Nephron progenitor cell (in vitro differentiated cells): ENCODE results near the gene SLC11A2.

ENCODE experiments used
- DNase-seq: peaks from one replicate; pipeline ENCODE4 v3.0.0; 2021
- H3K27ac Mint-ChIP-seq: 2 replicates; pipeline ENCODE4 v1.8.0; 2021; ENCODE audit warnings: mild to moderate bottlenecking, moderate library complexity, mixed read lengths
- H3K27me3 Mint-ChIP-seq: 2 replicates; pipeline ENCODE4 v1.8.0; 2021; ENCODE audit warnings: mild to moderate bottlenecking, low read depth, mixed read lengths; ENCODE audit not compliant: poor library complexity
- H3K36me3 Mint-ChIP-seq: 2 replicates; pipeline ENCODE4 v1.8.0; 2021; ENCODE audit warnings: low read depth, mixed read lengths
- H3K4me1 Mint-ChIP-seq: 2 replicates; pipeline ENCODE4 v1.8.0; 2021; ENCODE audit warnings: mixed read lengths
- H3K4me3 Mint-ChIP-seq: 2 replicates; pipeline ENCODE4 v1.8.0; 2021; ENCODE audit warnings: mild to moderate bottlenecking, moderate library complexity, mixed read lengths
- H3K9me3 Mint-ChIP-seq: 2 replicates; pipeline ENCODE4 v1.8.0; 2021; ENCODE audit warnings: mild to moderate bottlenecking, moderate library complexity, mixed read lengths
- TF ChIP-seq, protein P1 (sequence below): fragments of 200-600 bp; sonication (generic); IDR thresholded peaks from 2 replicates; pipeline ENCODE4 v1.5.0; 2021; ENCODE audit warnings: antibody characterized with exemption

SLC11A2 gene

DNA sequence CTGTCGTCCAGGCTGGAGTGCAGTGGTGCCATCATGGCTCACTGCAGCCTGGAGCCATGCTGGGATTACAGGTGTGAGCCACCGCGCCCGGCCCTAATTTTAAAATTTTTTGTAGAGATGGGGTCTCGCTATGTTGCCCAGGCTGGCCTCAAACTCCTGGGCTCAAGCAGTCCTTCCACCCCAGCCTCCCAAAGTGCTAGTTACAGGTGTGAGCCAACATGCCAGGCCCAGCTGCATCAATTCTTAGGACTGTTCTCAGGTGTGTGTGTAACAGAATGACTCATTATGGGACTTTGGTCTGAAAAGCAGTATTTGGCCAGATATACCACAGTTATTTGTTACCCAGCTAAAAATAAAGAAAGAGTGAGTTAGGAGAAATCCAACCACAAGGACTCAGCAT lies 39.3 kb upstream of the SLC11A2 start:
- H3K36me3 Mint-ChIP-seq, result peaks cover 60% of the 10 kb centered on the region
- H3K4me3 Mint-ChIP-seq, result no peak overlapping the region
- TF ChIP-seq, protein P1, sequence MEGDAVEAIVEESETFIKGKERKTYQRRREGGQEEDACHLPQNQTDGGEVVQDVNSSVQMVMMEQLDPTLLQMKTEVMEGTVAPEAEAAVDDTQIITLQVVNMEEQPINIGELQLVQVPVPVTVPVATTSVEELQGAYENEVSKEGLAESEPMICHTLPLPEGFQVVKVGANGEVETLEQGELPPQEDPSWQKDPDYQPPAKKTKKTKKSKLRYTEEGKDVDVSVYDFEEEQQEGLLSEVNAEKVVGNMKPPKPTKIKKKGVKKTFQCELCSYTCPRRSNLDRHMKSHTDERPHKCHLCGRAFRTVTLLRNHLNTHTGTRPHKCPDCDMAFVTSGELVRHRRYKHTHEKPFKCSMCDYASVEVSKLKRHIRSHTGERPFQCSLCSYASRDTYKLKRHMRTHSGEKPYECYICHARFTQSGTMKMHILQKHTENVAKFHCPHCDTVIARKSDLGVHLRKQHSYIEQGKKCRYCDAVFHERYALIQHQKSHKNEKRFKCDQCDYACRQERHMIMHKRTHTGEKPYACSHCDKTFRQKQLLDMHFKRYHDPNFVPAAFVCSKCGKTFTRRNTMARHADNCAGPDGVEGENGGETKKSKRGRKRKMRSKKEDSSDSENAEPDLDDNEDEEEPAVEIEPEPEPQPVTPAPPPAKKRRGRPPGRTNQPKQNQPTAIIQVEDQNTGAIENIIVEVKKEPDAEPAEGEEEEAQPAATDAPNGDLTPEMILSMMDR, result no peak
- peaks cover 4% of the 10 kb centered on the region for H3K27me3 Mint-ChIP-seq
- no peaks in the 10 kb centered on the region for H3K4me1 Mint-ChIP-seq
- H3K27ac Mint-ChIP-seq, result no peak overlapping the region
- DNase-seq, result no peak
- H3K9me3 Mint-ChIP-seq, result no peaks in the 10 kb centered on the region

DNA sequence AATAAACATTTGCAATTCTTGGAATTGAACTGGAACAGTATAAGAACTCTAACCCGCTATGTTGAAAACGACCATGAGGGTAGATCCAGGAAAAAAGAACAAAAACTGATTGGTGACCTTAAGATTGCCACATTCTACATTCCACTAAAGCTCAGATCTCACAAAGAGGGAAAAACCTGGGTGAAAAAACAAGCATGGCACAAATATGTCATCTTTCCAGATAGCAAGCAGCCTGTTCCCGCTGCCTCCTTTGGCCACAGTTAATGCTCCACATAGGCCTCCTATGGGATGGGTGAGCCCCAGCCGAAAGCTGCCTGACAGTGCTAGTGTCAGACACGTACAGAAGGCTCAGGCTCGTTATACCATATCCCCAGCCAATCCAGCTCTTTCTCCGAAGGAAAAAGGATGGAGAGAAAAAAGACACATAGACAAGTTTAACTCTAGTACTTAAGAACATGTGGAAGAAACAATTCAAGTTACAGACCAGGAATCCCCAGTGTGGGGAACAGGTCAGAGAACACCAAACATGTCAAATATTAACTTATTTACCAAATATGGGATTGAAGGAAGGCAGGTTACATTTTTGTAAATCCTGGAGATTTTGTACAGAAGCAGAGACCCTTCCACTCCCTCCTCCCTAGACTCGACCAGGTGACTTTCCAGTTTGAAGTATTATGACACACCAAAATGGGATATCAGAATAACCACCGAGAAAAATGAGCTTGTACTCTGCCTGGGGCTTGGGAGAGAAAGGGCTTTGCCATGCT lies 36.6 kb upstream of the SLC11A2 start:
- DNase-seq, result no peak
- no peaks in the 10 kb centered on the region for H3K9me3 Mint-ChIP-seq
- no peaks in the 10 kb centered on the region for H3K4me1 Mint-ChIP-seq
- H3K36me3 Mint-ChIP-seq, result peaks cover 61% of the 10 kb centered on the region
- peak overlapping the region; percentile 92 for H3K27ac Mint-ChIP-seq
- peaks cover 5% of the 10 kb centered on the region for H3K27me3 Mint-ChIP-seq
- TF ChIP-seq, protein P1, result no peak
- H3K4me3 Mint-ChIP-seq, result no peak overlapping the region

DNA sequence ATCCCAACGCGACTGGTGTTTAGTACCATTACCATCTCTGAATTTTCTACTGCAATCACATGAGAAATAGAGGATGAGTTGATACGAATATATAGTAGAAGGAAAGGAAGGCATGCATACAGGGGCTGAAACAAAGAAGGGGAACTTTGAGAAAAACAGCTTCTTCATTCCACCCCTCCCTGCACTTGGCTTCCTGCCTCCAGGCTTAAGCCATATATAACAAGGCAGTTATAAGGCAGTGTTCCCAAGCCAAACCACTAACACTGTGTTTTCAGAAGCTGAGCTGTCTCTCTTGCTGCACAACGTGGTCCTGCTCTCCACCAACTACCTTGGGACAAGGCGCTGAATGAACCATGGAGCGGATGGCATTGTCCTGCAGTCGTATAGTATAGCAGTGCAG lies 32.9 kb upstream of the SLC11A2 start:
- H3K27me3 Mint-ChIP-seq, result peaks cover 2% of the 10 kb centered on the region
- no peak overlapping the region for H3K4me3 Mint-ChIP-seq
- no peaks in the 10 kb centered on the region for H3K9me3 Mint-ChIP-seq
- no peaks in the 10 kb centered on the region for H3K4me1 Mint-ChIP-seq
- TF ChIP-seq, protein P1, result no peak
- peaks cover 53% of the 10 kb centered on the region for H3K36me3 Mint-ChIP-seq
- no peak for DNase-seq
- H3K27ac Mint-ChIP-seq, result peak overlapping the region; percentile 81

DNA sequence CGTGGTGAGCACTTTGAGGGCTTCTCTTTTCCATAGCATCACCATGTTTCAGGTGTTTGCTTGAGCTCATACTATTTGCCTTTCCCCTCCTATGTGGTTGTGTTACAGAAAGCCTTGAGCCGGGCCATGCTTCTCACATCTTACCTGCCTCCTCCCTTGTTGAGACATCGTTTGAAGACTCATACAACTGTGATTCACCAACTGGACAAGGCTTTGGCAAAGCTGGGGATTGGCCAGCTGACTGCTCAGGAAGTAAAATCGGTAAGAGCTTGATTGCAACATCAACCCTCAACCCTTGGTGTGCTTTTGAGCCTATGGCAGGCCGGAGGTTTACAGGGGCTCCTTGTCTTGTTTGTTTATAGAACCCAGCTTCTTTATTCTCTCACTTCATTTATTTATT lies 30.1 kb upstream of the SLC11A2 start:
- H3K36me3 Mint-ChIP-seq, result peaks cover 49% of the 10 kb centered on the region
- no peaks in the 10 kb centered on the region for H3K9me3 Mint-ChIP-seq
- TF ChIP-seq, protein P1, result no peak
- peaks cover 9% of the 10 kb centered on the region for H3K4me1 Mint-ChIP-seq
- no peak for DNase-seq
- no peak overlapping the region for H3K4me3 Mint-ChIP-seq
- H3K27ac Mint-ChIP-seq, result no peak overlapping the region
- peaks cover 5% of the 10 kb centered on the region for H3K27me3 Mint-ChIP-seq

DNA sequence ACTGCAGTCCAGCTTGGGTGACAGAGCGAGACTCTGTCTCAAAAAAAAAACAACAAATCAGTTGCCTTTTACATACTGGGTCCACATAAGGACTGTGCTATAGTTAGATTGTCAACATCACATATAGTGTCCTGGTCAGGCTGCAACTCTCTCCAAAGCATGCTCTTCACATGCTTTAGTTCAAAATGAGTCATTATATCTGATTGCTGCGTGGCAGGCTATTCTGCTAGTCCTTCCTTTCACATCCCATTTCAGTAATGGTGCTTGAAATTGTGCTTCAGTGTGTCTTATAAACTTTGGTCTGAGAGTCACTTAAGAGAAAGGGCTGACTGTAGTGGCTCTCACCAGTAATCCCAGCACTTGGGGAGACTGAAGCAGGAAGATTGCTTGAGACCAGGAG lies 28.9 kb upstream of the SLC11A2 start:
- Mint-ChIP-seq H3K27me3 (peaks cover 5% of the 10 kb centered on the region), H3K36me3 (peaks cover 44% of the 10 kb centered on the region), H3K4me1 (peaks cover 12% of the 10 kb centered on the region), H3K9me3 (no peaks in the 10 kb centered on the region), H3K27ac (no peak overlapping the region), H3K4me3 (no peak overlapping the region)
- no peak for DNase-seq
- TF ChIP-seq, protein P1, result no peak

DNA sequence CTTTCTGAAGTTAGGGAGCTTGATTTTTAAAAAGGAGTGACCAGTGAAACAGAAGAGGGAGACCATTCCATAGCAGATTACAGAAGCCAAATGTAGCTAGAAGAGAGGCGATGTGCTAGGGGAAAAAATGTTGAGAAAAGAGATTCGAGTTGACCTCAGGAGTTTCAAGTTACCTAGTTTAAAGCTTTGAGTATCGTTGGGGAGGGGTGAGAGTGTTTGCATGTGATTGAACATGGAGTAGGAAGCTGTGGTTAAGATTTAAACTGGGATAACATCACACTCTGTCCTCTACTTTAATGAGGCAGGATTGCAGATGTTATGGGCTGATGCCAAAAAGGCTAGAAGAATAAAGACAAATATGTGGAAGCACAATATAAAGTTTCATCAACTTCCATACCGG lies 25.6 kb upstream of the SLC11A2 start:
- Mint-ChIP-seq H3K4me3 (peak overlapping the region; percentile 31), H3K9me3 (no peaks in the 10 kb centered on the region), H3K4me1 (peaks cover 28% of the 10 kb centered on the region), H3K27me3 (peaks cover 3% of the 10 kb centered on the region), H3K27ac (peak overlapping the region; percentile 87), H3K36me3 (peaks cover 23% of the 10 kb centered on the region)
- TF ChIP-seq, protein P1, result no peak
- no peak for DNase-seq
